NB4 (cell line): ENCODE measurements around the gene ZBTB44.
"Not testable (repeated sequence)": the region's sequence is repeated elsewhere in the genome, so short reads cannot be mapped to it uniquely, and the experiment has no call there.

ENCODE experiments used
- CTCF ChIP-seq: IDR thresholded peaks from one replicate; pipeline ENCODE4 v1.5.1; 2012; ENCODE audit warnings: low read depth, low read length
- POLR2A ChIP-seq: IDR thresholded peaks from 2 replicates; pipeline ENCODE4 v1.6.1; 2011; ENCODE audit warnings: mild to moderate bottlenecking; ENCODE audit not compliant: insufficient read length; ENCODE audit errors: extremely low read depth

GRCh38 chr11:130233486-130233885, 81.2 kb downstream of the ZBTB44 start:
- not testable (repeated sequence) for TF ChIP-seq POLR2A, CTCF
